ENCODE measurements around the gene CADM1.

Gene CADM1

GRCh38 chr11:115287266-115287665 is 216.9 kb downstream of the CADM1 start:
- Mint-ChIP-seq H3K36me3 (ENCODE audit: low read depth) (no peaks in the 10 kb centered on the region), H3K4me3 (no peak overlapping the region), H3K9me3 (no peaks in the 10 kb centered on the region), H3K4me1 (ENCODE audit: low read depth) (no peaks in the 10 kb centered on the region), H3K27me3 (no peaks in the 10 kb centered on the region), H3K27ac (no peak overlapping the region)
- DNase-seq, result no peak

DNA sequence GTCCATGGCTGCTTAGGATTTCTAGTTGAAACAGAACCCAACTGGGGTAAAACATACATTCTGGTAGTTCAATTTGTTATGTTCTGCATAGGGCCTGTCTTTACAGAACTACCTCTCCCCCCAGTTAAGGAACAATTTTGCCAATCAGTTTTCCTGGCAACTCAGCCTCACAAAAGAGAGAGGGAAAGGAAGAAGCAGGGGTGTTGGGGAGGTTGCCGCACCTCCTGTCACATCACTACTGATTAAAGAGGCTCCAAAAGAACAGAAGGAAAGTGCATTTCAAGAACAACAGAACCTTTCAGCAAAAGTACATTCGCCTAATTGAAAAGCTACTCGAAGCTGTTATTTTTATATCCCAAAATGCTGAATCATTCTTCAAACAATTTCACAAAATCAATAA is 217.6 kb downstream of the CADM1 start:
- H3K4me3 Mint-ChIP-seq, result no peak overlapping the region
- H3K36me3 Mint-ChIP-seq (ENCODE audit: low read depth), result no peaks in the 10 kb centered on the region
- no peak overlapping the region for H3K27ac Mint-ChIP-seq
- DNase-seq, result no peak
- H3K9me3 Mint-ChIP-seq, result no peaks in the 10 kb centered on the region
- no peaks in the 10 kb centered on the region for H3K27me3 Mint-ChIP-seq
- no peaks in the 10 kb centered on the region for H3K4me1 Mint-ChIP-seq (ENCODE audit: low read depth)

DNA sequence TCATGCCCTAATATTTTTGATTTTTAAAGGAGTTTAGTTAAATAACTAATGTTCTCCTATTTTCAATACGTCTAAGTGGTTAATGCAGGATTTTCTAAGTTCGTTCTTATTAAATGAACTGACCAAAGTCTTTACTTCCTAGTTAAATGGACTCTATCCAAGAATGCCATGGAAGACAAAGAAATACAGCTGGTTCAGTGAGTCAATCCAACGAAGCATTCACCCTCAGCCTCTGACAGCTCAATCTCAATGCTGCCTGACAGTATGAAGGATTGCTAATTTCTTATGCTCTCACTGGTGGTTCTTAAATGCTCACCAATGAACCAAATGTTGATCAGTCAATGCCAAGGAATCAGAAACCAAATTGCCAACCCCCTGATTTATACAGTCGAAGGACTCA is 219.4 kb downstream of the CADM1 start:
- Mint-ChIP-seq H3K27ac (no peak overlapping the region), H3K36me3 (ENCODE audit: low read depth) (no peaks in the 10 kb centered on the region), H3K27me3 (no peaks in the 10 kb centered on the region), H3K9me3 (no peaks in the 10 kb centered on the region), H3K4me1 (ENCODE audit: low read depth) (no peaks in the 10 kb centered on the region), H3K4me3 (no peak overlapping the region)
- DNase-seq, result no peak

- Mint-ChIP-seq H3K4me1 (ENCODE audit: low read depth) (no peaks in the 10 kb centered on the region), H3K4me3 (no peak overlapping the region), H3K9me3 (no peaks in the 10 kb centered on the region), H3K27me3 (peaks cover 5% of the 10 kb centered on the region), H3K27ac (no peak overlapping the region), H3K36me3 (ENCODE audit: low read depth) (no peaks in the 10 kb centered on the region)
- no peak for DNase-seq
These were observed 221.3 kb downstream of the CADM1 start for GRCh38 chr11:115282923-115283322.

- H3K9me3 Mint-ChIP-seq, result no peaks in the 10 kb centered on the region
- H3K27ac Mint-ChIP-seq, result no peak overlapping the region
- H3K4me3 Mint-ChIP-seq, result no peak overlapping the region
- peaks cover 5% of the 10 kb centered on the region for H3K27me3 Mint-ChIP-seq
- no peaks in the 10 kb centered on the region for H3K36me3 Mint-ChIP-seq (ENCODE audit: low read depth)
- H3K4me1 Mint-ChIP-seq (ENCODE audit: low read depth), result no peaks in the 10 kb centered on the region
- DNase-seq, result no peak
These were observed 223.4 kb downstream of the CADM1 start for GRCh38 chr11:115280775-115281174.

GRCh38 chr11:115279813-115280761 is 224.1 kb downstream of the CADM1 start:
- Mint-ChIP-seq H3K27me3 (peaks cover 7% of the 10 kb centered on the region), H3K9me3 (no peaks in the 10 kb centered on the region), H3K4me3 (no peak overlapping the region), H3K27ac (no peak overlapping the region), H3K36me3 (ENCODE audit: low read depth) (no peaks in the 10 kb centered on the region), H3K4me1 (ENCODE audit: low read depth) (no peaks in the 10 kb centered on the region)
- no peak for DNase-seq

DNA sequence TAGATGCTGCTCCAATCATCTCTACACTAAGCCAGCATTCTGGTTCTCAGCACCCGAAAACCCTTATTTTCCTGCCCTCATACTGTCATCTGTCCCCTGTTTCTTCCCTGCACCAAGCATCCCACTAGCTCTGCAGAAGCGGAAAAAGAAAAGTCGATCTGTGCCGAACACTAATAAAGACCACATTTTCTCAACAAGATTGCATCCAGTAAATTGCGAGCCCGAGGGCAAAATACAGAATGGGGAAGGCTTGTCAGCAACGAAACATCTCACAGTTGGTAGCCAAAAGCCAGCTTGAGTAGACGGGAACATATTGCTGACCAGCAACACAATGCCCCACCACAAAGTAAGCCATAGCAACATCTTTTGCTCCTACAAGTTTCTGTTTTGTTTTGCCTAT is 227.4 kb downstream of the CADM1 start:
- no peaks in the 10 kb centered on the region for H3K4me1 Mint-ChIP-seq (ENCODE audit: low read depth)
- no peak overlapping the region for H3K27ac Mint-ChIP-seq
- H3K27me3 Mint-ChIP-seq, result peaks cover 10% of the 10 kb centered on the region
- no peak for DNase-seq
- no peaks in the 10 kb centered on the region for H3K9me3 Mint-ChIP-seq
- H3K4me3 Mint-ChIP-seq, result no peak overlapping the region
- no peaks in the 10 kb centered on the region for H3K36me3 Mint-ChIP-seq (ENCODE audit: low read depth)

DNA sequence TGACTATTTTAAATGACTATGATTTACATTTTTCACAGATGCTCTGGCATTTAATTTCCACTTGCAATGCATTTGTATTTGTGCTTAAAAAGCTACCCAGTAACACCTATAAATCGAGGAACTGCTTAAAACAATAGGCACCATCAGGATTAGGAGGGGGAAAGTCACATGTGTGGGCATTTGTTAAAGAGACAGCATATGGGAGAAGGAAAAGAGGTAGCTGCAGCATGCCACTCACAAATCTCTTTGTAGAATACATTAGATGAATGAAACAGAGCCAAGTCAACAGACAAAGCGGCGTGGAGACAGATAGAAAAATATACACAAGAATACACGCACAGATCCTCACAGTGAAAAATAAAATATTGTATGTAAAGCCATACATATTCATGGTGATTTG is 228.0 kb downstream of the CADM1 start:
- DNase-seq, result no peak
- Mint-ChIP-seq H3K9me3 (no peaks in the 10 kb centered on the region), H3K27ac (no peak overlapping the region)

DNA sequence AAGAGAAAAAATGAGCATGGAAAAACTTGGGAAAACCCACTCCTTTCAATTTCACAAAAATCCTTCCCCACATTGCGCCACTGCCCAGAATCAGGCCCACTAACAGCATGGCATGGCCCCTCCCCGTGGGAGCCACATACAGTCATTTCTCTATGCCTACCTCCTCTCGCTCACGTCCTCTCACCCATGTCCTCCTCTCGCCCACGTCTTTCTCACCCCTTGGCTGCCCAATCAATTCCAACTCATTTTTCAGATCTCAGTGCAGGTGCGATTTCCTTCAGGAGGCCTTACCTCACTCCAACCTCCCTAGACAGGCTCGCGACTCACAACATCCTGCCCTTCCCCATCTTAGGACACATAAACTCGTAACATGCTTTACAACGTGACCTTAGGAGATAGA is 229.2 kb downstream of the CADM1 start:
- H3K27me3 Mint-ChIP-seq, result peaks cover 10% of the 10 kb centered on the region
- no peak overlapping the region for H3K27ac Mint-ChIP-seq
- no peaks in the 10 kb centered on the region for H3K9me3 Mint-ChIP-seq
- DNase-seq, result no peak
- no peak overlapping the region for H3K4me3 Mint-ChIP-seq
- H3K4me1 Mint-ChIP-seq (ENCODE audit: low read depth), result no peaks in the 10 kb centered on the region
- H3K36me3 Mint-ChIP-seq (ENCODE audit: low read depth), result no peaks in the 10 kb centered on the region

More for the DNA sequence above, 228.0 kb downstream of the CADM1 start:
- H3K4me1 Mint-ChIP-seq (ENCODE audit: low read depth), result no peaks in the 10 kb centered on the region
- no peak overlapping the region for H3K4me3 Mint-ChIP-seq
- peaks cover 10% of the 10 kb centered on the region for H3K27me3 Mint-ChIP-seq
- no peaks in the 10 kb centered on the region for H3K36me3 Mint-ChIP-seq (ENCODE audit: low read depth)

GRCh38 chr11:115272925-115273324 is 231.3 kb downstream of the CADM1 start:
- no peaks in the 10 kb centered on the region for H3K9me3 Mint-ChIP-seq
- peaks cover 5% of the 10 kb centered on the region for H3K27me3 Mint-ChIP-seq
- no peak for DNase-seq
- H3K4me1 Mint-ChIP-seq (ENCODE audit: low read depth), result no peaks in the 10 kb centered on the region
- H3K36me3 Mint-ChIP-seq (ENCODE audit: low read depth), result no peaks in the 10 kb centered on the region
- no peak overlapping the region for H3K27ac Mint-ChIP-seq
- no peak overlapping the region for H3K4me3 Mint-ChIP-seq

GRCh38 chr11:115271643-115272042 is 232.6 kb downstream of the CADM1 start:
- H3K27me3 Mint-ChIP-seq, result peaks cover 5% of the 10 kb centered on the region
- no peak for DNase-seq
- H3K9me3 Mint-ChIP-seq, result no peaks in the 10 kb centered on the region
- H3K4me1 Mint-ChIP-seq (ENCODE audit: low read depth), result no peaks in the 10 kb centered on the region
- H3K27ac Mint-ChIP-seq, result no peak overlapping the region
- no peak overlapping the region for H3K4me3 Mint-ChIP-seq
- no peaks in the 10 kb centered on the region for H3K36me3 Mint-ChIP-seq (ENCODE audit: low read depth)

- Mint-ChIP-seq H3K4me3 (no peak overlapping the region), H3K9me3 (no peaks in the 10 kb centered on the region), H3K27me3 (no peaks in the 10 kb centered on the region), H3K36me3 (ENCODE audit: low read depth) (no peaks in the 10 kb centered on the region), H3K4me1 (ENCODE audit: low read depth) (no peaks in the 10 kb centered on the region), H3K27ac (no peak overlapping the region)
- no peak for DNase-seq
These were observed 234.8 kb downstream of the CADM1 start for GRCh38 chr11:115269191-115269950.

GRCh38 chr11:115267871-115268270 is 236.3 kb downstream of the CADM1 start:
- no peak overlapping the region for H3K27ac Mint-ChIP-seq
- DNase-seq, result no peak
- H3K4me3 Mint-ChIP-seq, result no peak overlapping the region
- no peaks in the 10 kb centered on the region for H3K4me1 Mint-ChIP-seq (ENCODE audit: low read depth)
- H3K9me3 Mint-ChIP-seq, result no peaks in the 10 kb centered on the region
- H3K36me3 Mint-ChIP-seq (ENCODE audit: low read depth), result no peaks in the 10 kb centered on the region
- H3K27me3 Mint-ChIP-seq, result no peaks in the 10 kb centered on the region

- no peaks in the 10 kb centered on the region for H3K36me3 Mint-ChIP-seq (ENCODE audit: low read depth)
- H3K4me3 Mint-ChIP-seq, result no peak overlapping the region
- H3K9me3 Mint-ChIP-seq, result no peaks in the 10 kb centered on the region
- no peak overlapping the region for H3K27ac Mint-ChIP-seq
- DNase-seq, result no peak
- no peaks in the 10 kb centered on the region for H3K27me3 Mint-ChIP-seq
- no peaks in the 10 kb centered on the region for H3K4me1 Mint-ChIP-seq (ENCODE audit: low read depth)
These were observed 236.9 kb downstream of the CADM1 start for GRCh38 chr11:115267238-115267781.
